ENCODE measurements around the gene PSME2. TPM values are rescaled to one million over a fixed set of nuclear protein-coding genes. Genes with fewer than 3 reads are reported as not detected.
A peak's percentile ranks its signal among the peaks of the same experiment; 100 is the strongest.

The PSME2 gene
- total RNA-seq, result 100 to 1,000 TPM; 445 to 459 TPM

GRCh38 chr14:24146453-24146977, at the start of gene PSME2:
Gene PSME2, minus strand, starts transcription at chr14:24146610. Its CDS starts 29 bp downstream, at chr14:24146581.
- Mint-ChIP-seq H3K4me1 (peaks cover 61% of the 10 kb centered on the region), H3K9me3 (ENCODE audit: low read depth) (no peaks in the 10 kb centered on the region), H3K27ac (peak within 1 kb of the TSS; percentile 97), H3K27me3 (no peaks in the 10 kb centered on the region), H3K36me3 (ENCODE audit: low read depth) (peaks cover 74% of the 10 kb centered on the region), H3K4me3 (peak within 1 kb of the TSS; percentile 94)
- intact Hi-C loops (cut with DNase I, micrococcal nuclease), result loop anchor here (1.0 to 10.0 kb wide), 11 partner anchors 10 to 1112 kb away; partner anchors contain the start of genes ACIN1 (in 1 of the 2), C14orf119 (in 1 of the 2), CHMP4A (in 1 of the 2) and DCAF11 (in 1 of the 2)
- ATAC-seq (peak; percentile 74), DNase-seq (peak; percentile 95)
- POLR2A ChIA-PET, result interaction anchor here (0.5 to 4.1 kb wide), 12 partner anchors 8 to 857 kb away, joined by 3 to 36 read pairs (median 5); partner anchors contain the start of genes DCAF11, IRF9, NRL and PABPN1
- CTCF ChIA-PET, result interaction anchor here (0.6 to 3.6 kb wide), 19 partner anchors 9 to 1089 kb away, joined by 3 to 43 read pairs (median 4); partner anchors contain the start of genes CIDEB, DCAF11, IPO4 and IRF9

DNA sequence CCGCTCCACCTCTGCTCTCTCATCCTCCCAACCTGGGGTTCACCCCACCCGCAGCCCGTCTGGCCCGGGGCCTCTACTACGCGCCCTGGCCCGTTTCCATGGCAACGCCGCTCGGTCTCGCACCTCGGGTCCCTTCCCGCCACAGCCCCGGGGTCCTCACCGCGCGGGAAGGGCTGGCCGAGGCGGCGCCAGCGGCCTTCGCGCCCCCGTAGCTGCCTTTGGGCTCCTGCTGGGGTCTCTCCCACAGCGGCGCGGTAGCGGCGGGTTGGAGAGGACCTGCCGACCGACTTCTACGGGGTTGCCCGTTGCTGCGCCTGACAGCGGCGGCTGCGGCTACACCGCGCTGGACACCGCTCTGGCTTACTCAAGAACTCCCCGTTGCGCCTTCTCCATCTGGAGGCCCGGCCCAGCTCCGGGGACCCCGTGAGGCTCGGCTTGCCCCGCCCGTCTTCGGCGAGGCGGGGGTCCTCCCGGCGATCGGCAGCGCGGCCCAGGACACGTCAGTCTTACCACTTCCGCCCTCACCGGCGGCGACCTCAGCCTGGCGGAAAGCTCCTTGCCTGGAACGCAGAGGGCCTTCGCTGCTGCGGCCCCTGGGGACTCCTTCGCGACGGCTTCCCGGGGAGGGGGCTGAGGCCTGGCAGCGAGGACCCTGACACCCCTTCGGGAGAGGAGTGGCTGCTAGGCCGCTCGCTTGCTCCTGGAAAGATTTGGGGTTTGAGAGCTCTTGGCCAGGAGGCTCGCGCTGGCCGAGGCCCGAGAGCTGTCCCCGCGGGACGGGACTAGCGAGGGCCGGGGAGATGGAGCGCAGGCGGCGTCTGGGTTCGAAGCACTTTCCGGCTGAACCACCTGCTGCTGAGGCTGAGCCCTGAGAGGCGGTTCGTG, 49.0 kb upstream of the PSME2 start, which contains the start of gene TM9SF1:
TSS of gene TM9SF1 (minus strand) at position 256 of the 885 bp plus-strand sequence. CDS start 422 bp downstream, outside the sequence.
- H3K9me3 Mint-ChIP-seq (ENCODE audit: low read depth), result peaks cover 2% of the 10 kb centered on the region
- peaks cover 50% of the 10 kb centered on the region for H3K4me1 Mint-ChIP-seq
- ATAC-seq (peak; percentile 93), DNase-seq (peak; percentile 93)
- intact Hi-C loops (cut with DNase I, micrococcal nuclease), result loop anchor here (1.0 kb wide), 9 partner anchors 18 to 247 kb away; partner anchors contain the start of genes CHMP4A (in 2 of the 2), GMPR2 (in 2 of the 2), NEDD8 (in 2 of the 2) and DCAF11 (in 1 of the 2)
- CTCF ChIA-PET, result interaction anchor here (0.8 to 2.8 kb wide), 14 partner anchors 14 to 242 kb away, joined by 3 to 13 read pairs (median 4); partner anchors contain the start of genes CHMP4A, CIDEB, IRF9 and MDP1
- peak within 1 kb of the TSS; percentile 90 for H3K4me3 Mint-ChIP-seq
- H3K27ac Mint-ChIP-seq, result peak within 1 kb of the TSS; percentile 93
- POLR2A ChIA-PET, result interaction anchor here (1.0 to 2.5 kb wide), 7 partner anchors 17 to 81 kb away, joined by 4 to 13 read pairs (median 7); partner anchors contain the start of genes CHMP4A, DCAF11, EMC9 and IRF9
- peaks cover 48% of the 10 kb centered on the region for H3K36me3 Mint-ChIP-seq (ENCODE audit: low read depth)
- no peaks in the 10 kb centered on the region for H3K27me3 Mint-ChIP-seq

DNA sequence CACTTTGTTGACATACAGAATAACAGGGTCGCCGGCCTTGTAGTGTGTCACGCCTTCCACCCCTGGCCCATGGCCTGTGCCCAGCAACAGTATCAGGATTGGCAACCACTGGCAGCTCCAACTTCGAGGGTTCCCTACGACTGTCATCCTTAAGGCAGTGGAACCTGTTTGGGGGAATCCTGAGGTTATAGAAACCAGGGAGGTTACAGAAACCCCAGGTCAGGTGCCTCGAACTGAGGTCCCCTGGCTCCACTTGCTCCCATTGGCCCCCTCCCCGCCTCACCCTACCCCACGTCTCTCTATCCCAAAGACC, 48.4 kb upstream of the PSME2 start:
- Mint-ChIP-seq H3K27me3 (no peaks in the 10 kb centered on the region), H3K4me1 (peaks cover 54% of the 10 kb centered on the region), H3K27ac (peak overlapping the region; percentile 88), H3K36me3 (ENCODE audit: low read depth) (peaks cover 47% of the 10 kb centered on the region), H3K4me3 (peak overlapping the region; percentile 90), H3K9me3 (ENCODE audit: low read depth) (peaks cover 2% of the 10 kb centered on the region)
- ChIA-PET CTCF (interaction anchor here (0.8 to 2.8 kb wide), 9 partner anchors 14 to 139 kb away, joined by 3 to 13 read pairs (median 4); partner anchors contain the start of genes CHMP4A, CIDEB, IRF9 and LTB4R2), POLR2A (interaction anchor here (1.5 to 2.5 kb wide), 5 partner anchors 18 to 80 kb away, joined by 5 to 13 read pairs (median 7); partner anchors contain the start of genes CHMP4A, DCAF11, EMC9 and IRF9)
- no peak for DNase-seq
- ATAC-seq, result no peak
- intact Hi-C loops (cut with DNase I, micrococcal nuclease), result loop anchor here (1.0 kb wide), 9 partner anchors 18 to 247 kb away; partner anchors contain the start of genes CHMP4A (in 2 of the 2), GMPR2 (in 2 of the 2), NEDD8 (in 2 of the 2) and DCAF11 (in 1 of the 2)

DNA sequence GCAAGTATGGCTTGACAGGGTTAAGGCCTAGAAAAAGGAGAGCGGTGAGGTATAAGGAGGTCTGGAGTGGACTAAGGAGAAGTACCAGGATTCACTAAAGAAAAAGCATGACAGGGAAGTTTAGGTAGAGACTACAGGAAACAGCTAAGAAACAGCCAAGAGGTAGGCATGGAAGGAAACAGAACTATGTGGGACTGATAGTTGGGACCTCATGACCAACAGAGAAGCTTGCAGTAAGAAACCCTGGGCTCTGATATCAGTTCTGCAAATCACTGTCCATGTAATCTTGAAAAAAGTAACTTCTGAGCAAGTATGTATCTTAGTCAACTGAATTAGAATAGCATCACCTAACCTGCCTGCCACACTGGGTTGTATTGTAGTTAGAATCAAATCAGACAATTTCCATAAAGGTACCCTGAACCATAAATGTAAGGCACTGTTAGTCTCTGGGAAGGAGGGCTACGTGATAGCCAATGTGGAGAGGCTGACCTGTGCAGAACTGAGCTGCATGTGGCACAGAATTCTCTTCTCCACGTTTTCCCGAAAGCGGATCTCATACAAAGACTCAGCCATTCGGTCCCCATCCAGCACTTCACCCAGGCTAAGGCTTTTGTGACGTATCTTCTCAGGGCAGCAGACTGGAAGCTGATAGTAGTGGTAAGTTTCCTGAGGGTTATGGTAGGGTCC, 47.9 kb upstream of the PSME2 start:
- peaks cover 2% of the 10 kb centered on the region for H3K9me3 Mint-ChIP-seq (ENCODE audit: low read depth)
- ATAC-seq (no peak), DNase-seq (no peak)
- intact Hi-C loops (cut with DNase I, micrococcal nuclease), result no loop called here
- H3K27me3 Mint-ChIP-seq, result no peaks in the 10 kb centered on the region
- peaks cover 57% of the 10 kb centered on the region for H3K4me1 Mint-ChIP-seq
- peak overlapping the region; percentile 88 for H3K27ac Mint-ChIP-seq
- peak overlapping the region; percentile 90 for H3K4me3 Mint-ChIP-seq
- CTCF ChIA-PET, result interaction anchor here (1.1 to 2.8 kb wide), 6 partner anchors 20 to 139 kb away, joined by 3 to 13 read pairs (median 4); partner anchors contain the start of genes CHMP4A, CIDEB, LTB4R2 and PSME2
- peaks cover 45% of the 10 kb centered on the region for H3K36me3 Mint-ChIP-seq (ENCODE audit: low read depth)
- POLR2A ChIA-PET, result interaction anchor here (1.9 to 2.5 kb wide), 2 partner anchors 33 to 47 kb away, joined by 5 to 11 read pairs; partner anchors contain the start of genes IRF9, PSME2 and RNF31

DNA sequence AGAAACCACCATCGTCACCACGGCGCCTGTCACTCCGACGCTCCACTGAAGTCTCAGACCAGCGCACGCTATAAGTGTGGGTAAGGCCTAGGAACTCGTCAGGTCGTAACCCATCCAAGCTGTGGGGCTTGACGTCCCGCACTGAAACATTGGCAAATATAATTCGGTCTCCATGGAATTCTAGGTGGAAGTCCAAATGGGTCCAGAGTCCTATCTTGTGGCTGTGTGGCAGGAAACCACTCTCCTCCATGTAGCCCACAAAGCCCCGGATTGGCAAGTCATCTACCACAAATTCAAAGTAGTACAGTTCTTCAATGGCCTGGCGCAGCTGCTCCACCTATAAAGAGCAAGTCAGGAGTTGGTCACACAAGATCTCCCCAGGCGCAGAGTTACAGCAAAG, 46.5 kb upstream of the PSME2 start:
- peaks cover 56% of the 10 kb centered on the region for H3K4me1 Mint-ChIP-seq
- intact Hi-C loops (cut with DNase I, micrococcal nuclease), result no loop called here
- H3K27me3 Mint-ChIP-seq, result no peaks in the 10 kb centered on the region
- H3K27ac Mint-ChIP-seq, result peak overlapping the region; percentile 10
- no peak overlapping the region for H3K4me3 Mint-ChIP-seq
- ATAC-seq, result no peak
- ChIA-PET CTCF (no interaction called here), POLR2A (interaction anchor here (0.6 kb wide), 1 partner anchor 87 kb away, joined by 5 read pairs; no protein-coding TSS in a partner anchor)
- H3K36me3 Mint-ChIP-seq (ENCODE audit: low read depth), result peaks cover 37% of the 10 kb centered on the region
- no peaks in the 10 kb centered on the region for H3K9me3 Mint-ChIP-seq (ENCODE audit: low read depth)
- no peak for DNase-seq

- intact Hi-C loops (cut with DNase I, micrococcal nuclease), result no loop called here
- CTCF ChIA-PET, result interaction anchor here (0.7 to 2.7 kb wide), 3 partner anchors 22 to 83 kb away, joined by 4 to 13 read pairs (median 5); partner anchors contain the start of genes CHMP4A and TINF2
- Mint-ChIP-seq H3K36me3 (ENCODE audit: low read depth) (peaks cover 42% of the 10 kb centered on the region), H3K4me1 (peaks cover 53% of the 10 kb centered on the region), H3K27me3 (no peaks in the 10 kb centered on the region), H3K4me3 (no peak overlapping the region), H3K27ac (no peak overlapping the region), H3K9me3 (ENCODE audit: low read depth) (no peaks in the 10 kb centered on the region)
- POLR2A ChIA-PET, result no interaction called here
- no peak for ATAC-seq
- no peak for DNase-seq
Measured at GRCh38 chr14:24190416-24190815, 44.0 kb upstream of the PSME2 start.

- H3K27me3 Mint-ChIP-seq, result no peaks in the 10 kb centered on the region
- peak overlapping the region; percentile 51 for H3K27ac Mint-ChIP-seq
- intact Hi-C loops (cut with DNase I, micrococcal nuclease), result loop anchor here in 1 of 2 experiments (1.0 to 2.0 kb wide), 3 partner anchors 17 to 75 kb away; partner anchors contain the start of genes DCAF11, NRL, REC8 and TINF2
- DNase-seq (no peak), ATAC-seq (no peak)
- H3K4me3 Mint-ChIP-seq, result no peak overlapping the region
- peaks cover 46% of the 10 kb centered on the region for H3K4me1 Mint-ChIP-seq
- peaks cover 45% of the 10 kb centered on the region for H3K36me3 Mint-ChIP-seq (ENCODE audit: low read depth)
- ChIA-PET POLR2A (interaction anchor here (0.6 to 1.3 kb wide), 4 partner anchors 21 to 54 kb away, joined by 3 to 10 read pairs (median 3); partner anchors contain the start of genes IRF9, PSME1 and TINF2), CTCF (interaction anchor here (0.5 to 2.7 kb wide), 9 partner anchors 14 to 143 kb away, joined by 3 to 14 read pairs (median 7); partner anchors contain the start of genes CHMP4A, IRF9, TINF2 and TSSK4)
- no peaks in the 10 kb centered on the region for H3K9me3 Mint-ChIP-seq (ENCODE audit: low read depth)
Measured at GRCh38 chr14:24189460-24189859, 43.0 kb upstream of the PSME2 start.

DNA sequence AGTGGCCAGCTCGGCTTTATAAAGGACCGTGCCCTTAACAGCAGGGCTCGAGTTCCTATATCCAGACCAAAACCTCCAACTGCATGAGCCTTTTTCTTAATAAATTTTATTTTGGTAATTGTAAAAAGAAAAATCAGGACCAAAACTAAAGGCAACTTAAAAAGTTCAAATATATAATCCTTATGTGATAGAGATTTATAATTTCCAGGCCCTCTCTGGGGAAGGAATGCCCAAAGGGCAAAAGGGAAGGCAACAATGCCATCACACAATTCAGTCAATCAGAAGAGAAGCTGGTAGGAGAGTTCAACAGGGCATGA, 42.6 kb upstream of the PSME2 start:
- no peaks in the 10 kb centered on the region for H3K27me3 Mint-ChIP-seq
- peaks cover 42% of the 10 kb centered on the region for H3K4me1 Mint-ChIP-seq
- no peak for DNase-seq
- H3K36me3 Mint-ChIP-seq (ENCODE audit: low read depth), result peaks cover 42% of the 10 kb centered on the region
- ATAC-seq, result no peak
- POLR2A ChIA-PET, result interaction anchor here (0.5 to 2.0 kb wide), 11 partner anchors 8 to 242 kb away, joined by 3 to 10 read pairs (median 3); partner anchors contain the start of genes CHMP4A, DCAF11, IRF9 and NRL
- peak overlapping the region; percentile 51 for H3K27ac Mint-ChIP-seq
- H3K4me3 Mint-ChIP-seq, result peak overlapping the region; percentile 89
- intact Hi-C loops (cut with DNase I, micrococcal nuclease), result loop anchor here in 1 of 2 experiments (1.0 to 2.0 kb wide), 3 partner anchors 16 to 75 kb away; partner anchors contain the start of genes DCAF11, NRL, REC8 and TINF2
- CTCF ChIA-PET, result interaction anchor here (0.5 to 2.7 kb wide), 13 partner anchors 13 to 144 kb away, joined by 3 to 14 read pairs (median 4); partner anchors contain the start of genes CHMP4A, IRF9, PSME2 and TINF2
- no peaks in the 10 kb centered on the region for H3K9me3 Mint-ChIP-seq (ENCODE audit: low read depth)

GRCh38 chr14:24188251-24189058, 42.0 kb upstream of the PSME2 start, which contains the start of gene IPO4:
Gene IPO4, minus strand, starts transcription at chr14:24188816. Its CDS starts 29 bp downstream, at chr14:24188787.
- ChIA-PET POLR2A (interaction anchor here (0.5 to 2.0 kb wide), 12 partner anchors 8 to 243 kb away, joined by 3 to 10 read pairs (median 4); partner anchors contain the start of genes CHMP4A, DCAF11, IRF9 and NRL), CTCF (interaction anchor here (0.6 to 2.7 kb wide), 13 partner anchors 13 to 144 kb away, joined by 3 to 14 read pairs (median 4); partner anchors contain the start of genes CHMP4A, IRF9, PSME2 and TINF2)
- intact Hi-C loops (cut with DNase I, micrococcal nuclease), result loop anchor here (1.0 to 2.0 kb wide), 13 partner anchors 16 to 111 kb away; partner anchors contain the start of genes DCAF11 (in 2 of the 2), IRF9 (in 2 of the 2), NRL (in 2 of the 2) and PSME1 (in 2 of the 2)
- Mint-ChIP-seq H3K27me3 (no peaks in the 10 kb centered on the region), H3K36me3 (ENCODE audit: low read depth) (peaks cover 42% of the 10 kb centered on the region), H3K4me1 (peaks cover 40% of the 10 kb centered on the region), H3K9me3 (ENCODE audit: low read depth) (no peaks in the 10 kb centered on the region), H3K4me3 (peak within 1 kb of the TSS; percentile 89), H3K27ac (peak within 1 kb of the TSS; percentile 83)
- peak; percentile 97 for DNase-seq
- peak; percentile 92 for ATAC-seq
